ENCODE measurements around the gene DOCK7. TPM values are rescaled to one million over a fixed set of nuclear protein-coding genes. Genes with fewer than 3 reads are reported as not detected.

Gene DOCK7
- polyA plus RNA-seq, 1 of the 3 experiments (the other 2 are of a cell fraction) = 27.6 TPM

- H3K36me3 ChIP-seq (replicated peaks in 1 of 2; ENCODE audit: control insufficient read depth in 1 of 2, insufficient read depth in 2 of 2, low read length in 1 of 2) = peaks cover 44 to 48% of the 10 kb centered on the region in 2 experiments
- H3K4me3 ChIP-seq (ENCODE audit: low read depth in 2 of 2, low read length in 1 of 2) = no peak overlapping the region
- no peak for DNase-seq
- H4K20me1 ChIP-seq (ENCODE audit: insufficient read depth) = no peaks in the 10 kb centered on the region
- H3K9me2 ChIP-seq = no peaks in the 10 kb centered on the region
- ChIA-PET CTCF (interaction anchor here (0.8 kb wide), 1 partner anchor 77 kb away, joined by 5 read pairs; no protein-coding TSS in a partner anchor), POLR2A (no interaction called here)
- H2AFZ ChIP-seq (ENCODE audit: low read depth) = no peak overlapping the region
- no peaks in the 10 kb centered on the region for H3K27me3 ChIP-seq (ENCODE audit: insufficient read depth)
- no peak overlapping the region for H3K4me2 ChIP-seq
- no peaks in the 10 kb centered on the region; a peak in 1 of 4 replicates for H3K4me1 ChIP-seq (ENCODE audit: control insufficient read depth in 1 of 2, insufficient read depth in 2 of 2, low read depth in 1 of 2, low read length in 1 of 2)
- 83% methylated on average over 1 of the region's 1 CpG for WGBS (ENCODE audit: low lambda C conversion rate)
- TF ChIP-seq RFX5 (IDR thresholded peaks at IDR 0.05; ENCODE audit: low read length) = no peak
- no peak overlapping the region for H3K27ac ChIP-seq (ENCODE audit: low read depth in 2 of 2, low read length in 1 of 2)
- H3K79me2 ChIP-seq (ENCODE audit: insufficient read depth) = no peaks in the 10 kb centered on the region
- H3F3A ChIP-seq (replicated peaks; ENCODE audit: insufficient read depth) = peaks cover 3% of the 10 kb centered on the region
- no peak overlapping the region for H3K9ac ChIP-seq
- H3K9me3 ChIP-seq = no peaks in the 10 kb centered on the region
Observed at GRCh38 chr1:62585469-62586155, 102.6 kb downstream of the DOCK7 start.

GRCh38 chr1:62573675-62574074, 114.5 kb downstream of the DOCK7 start:
- Histone ChIP-seq H3K36me3 (replicated peaks in 1 of 2; ENCODE audit: control insufficient read depth in 1 of 2, insufficient read depth in 2 of 2, low read length in 1 of 2) (peaks cover 22 to 41% of the 10 kb centered on the region in 2 experiments), H3K4me1 (ENCODE audit: control insufficient read depth in 1 of 2, insufficient read depth in 2 of 2, low read depth in 1 of 2, low read length in 1 of 2) (no peaks in the 10 kb centered on the region), H3F3A (replicated peaks; ENCODE audit: insufficient read depth) (peaks cover 3% of the 10 kb centered on the region), H3K4me2 (no peak overlapping the region), H3K9me3 (no peaks in the 10 kb centered on the region), H3K4me3 (ENCODE audit: low read depth in 2 of 2, low read length in 1 of 2) (no peak overlapping the region), H4K20me1 (ENCODE audit: insufficient read depth) (no peaks in the 10 kb centered on the region), H3K27me3 (ENCODE audit: insufficient read depth) (no peaks in the 10 kb centered on the region), H3K9me2 (no peaks in the 10 kb centered on the region), H2AFZ (ENCODE audit: low read depth) (no peak overlapping the region), H3K9ac (no peak overlapping the region), H3K27ac (ENCODE audit: low read depth in 2 of 2, low read length in 1 of 2) (no peak overlapping the region), H3K79me2 (ENCODE audit: insufficient read depth) (0 out of 2 replicates have a peak, but pooled peaks cover 9% of the 10 kb centered on the region)
- TF ChIP-seq CTCF (IDR thresholded peaks at IDR 0.05) = no peak
- TF ChIP-seq SMC3 (IDR thresholded peaks at IDR 0.05; ENCODE audit: low read depth, low read length) = no peak
- no peak for TF ChIP-seq GATA2 (CRISPR knock-in tag; IDR thresholded peaks at IDR 0.05)
- no peak for TF ChIP-seq NRF1 (IDR thresholded peaks at IDR 0.05; ENCODE audit: low read depth, low read length)
- no peak for TF ChIP-seq YY1 (IDR thresholded peaks at IDR 0.05; ENCODE audit: low read depth)
- TF ChIP-seq PBX3 (IDR thresholded peaks at IDR 0.05) = no peak
- TF ChIP-seq TEAD4 (IDR thresholded peaks at IDR 0.05; ENCODE audit: borderline replicate concordance, insufficient read depth) = no peak
- no peak for TF ChIP-seq MEF2A (IDR thresholded peaks at IDR 0.05; ENCODE audit: borderline replicate concordance, low read depth)
- no peak for TF ChIP-seq FOXM1 (IDR thresholded peaks at IDR 0.05; ENCODE audit: low read depth)
- TF ChIP-seq CHD2 (IDR thresholded peaks at IDR 0.05; ENCODE audit: low read length, partially characterized antibody) = no peak
- no peak for TF ChIP-seq TCF12 (IDR thresholded peaks at IDR 0.05)
- 45% methylated on average over 2 of the region's 2 CpGs for WGBS (ENCODE audit: low lambda C conversion rate)
- ChIA-PET CTCF (no interaction called here), POLR2A (no interaction called here)
- no peak for DNase-seq

Measured in SK-N-SH (cell line).